Measurements from ENCODE around the gene DEGS2.

DNA sequence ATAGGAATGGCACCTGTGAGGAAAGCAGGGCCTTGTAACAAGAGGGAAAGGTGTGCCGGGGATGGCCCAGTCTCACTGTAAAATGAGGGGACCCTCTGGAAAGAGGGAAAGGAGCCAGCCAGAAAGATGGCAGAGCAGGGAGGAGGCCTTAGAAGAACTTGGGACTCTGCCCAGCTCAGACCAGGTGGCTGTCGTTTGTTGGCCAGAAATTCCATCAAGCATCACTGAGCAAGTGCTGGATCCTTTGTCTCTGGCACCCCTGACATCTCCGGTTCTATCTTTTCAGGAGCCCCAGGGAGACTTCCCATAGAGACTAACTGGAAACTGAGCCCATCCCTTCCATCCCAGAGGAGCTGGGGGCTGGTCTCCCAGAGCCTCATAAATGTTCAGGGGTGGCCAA lies 43.3 kb downstream of the DEGS2 start:
- TF ChIP-seq CTCF (IDR thresholded peaks at IDR 0.05) = no peak
- no peak for TF ChIP-seq EZH2 (IDR thresholded peaks at IDR 0.05; ENCODE audit: borderline replicate concordance, insufficient read depth, low read depth, low read length, poor library complexity, severe bottlenecking)

Data from B cell (primary cell).